C4-2B (cell line): ENCODE results near the gene POLR2L.

ENCODE experiments used
- ZFX ChIP-seq: fragments of 450-650 bp; IDR thresholded peaks from 2 replicates; pipeline ENCODE4 v1.6.1; 2017
- TF ChIP-seq, protein P1 (sequence below): fragments of 450-650 bp; conservative IDR thresholded peaks from 2 replicates; pipeline ENCODE4 v1.5.1; 2017; ENCODE audit warnings: mild to moderate bottlenecking

DNA sequence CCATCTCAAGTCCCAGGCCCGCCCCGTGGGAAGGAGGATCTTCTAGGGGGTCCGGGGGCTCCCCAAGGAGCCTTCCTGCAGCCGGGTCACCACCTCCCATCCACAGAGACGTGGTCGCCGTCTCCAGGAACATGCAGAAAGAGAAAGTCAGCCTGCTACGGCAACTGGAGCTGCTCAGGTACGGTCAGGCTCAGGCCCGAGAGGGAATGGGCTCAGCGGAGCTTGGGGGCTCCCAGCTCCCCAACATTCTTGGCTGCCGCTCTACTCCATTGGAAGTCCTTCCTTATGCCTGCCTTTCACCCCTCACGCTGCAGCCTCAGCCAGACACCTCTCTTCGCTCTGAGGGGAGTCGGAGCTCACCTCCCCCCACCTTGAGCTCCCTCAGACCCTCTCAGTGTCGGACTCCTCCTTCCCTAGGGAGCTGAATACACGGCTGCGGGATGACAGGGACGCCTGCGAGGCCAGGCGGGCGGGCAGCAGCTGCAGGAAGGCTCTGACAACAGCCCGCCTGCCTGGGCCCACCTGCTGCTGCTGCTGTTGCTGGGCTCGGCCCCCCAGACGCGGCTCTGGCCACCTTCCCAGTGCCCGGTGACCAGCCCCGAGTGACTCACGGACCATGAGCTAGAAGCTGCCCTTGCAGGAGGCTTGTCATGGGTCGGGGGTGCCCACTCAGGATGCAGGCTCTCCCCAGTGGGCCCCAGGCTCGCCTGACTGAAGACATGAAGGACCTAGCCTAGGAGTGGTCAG is 11.0 kb downstream of the POLR2L start:
- TF ChIP-seq, protein P1, sequence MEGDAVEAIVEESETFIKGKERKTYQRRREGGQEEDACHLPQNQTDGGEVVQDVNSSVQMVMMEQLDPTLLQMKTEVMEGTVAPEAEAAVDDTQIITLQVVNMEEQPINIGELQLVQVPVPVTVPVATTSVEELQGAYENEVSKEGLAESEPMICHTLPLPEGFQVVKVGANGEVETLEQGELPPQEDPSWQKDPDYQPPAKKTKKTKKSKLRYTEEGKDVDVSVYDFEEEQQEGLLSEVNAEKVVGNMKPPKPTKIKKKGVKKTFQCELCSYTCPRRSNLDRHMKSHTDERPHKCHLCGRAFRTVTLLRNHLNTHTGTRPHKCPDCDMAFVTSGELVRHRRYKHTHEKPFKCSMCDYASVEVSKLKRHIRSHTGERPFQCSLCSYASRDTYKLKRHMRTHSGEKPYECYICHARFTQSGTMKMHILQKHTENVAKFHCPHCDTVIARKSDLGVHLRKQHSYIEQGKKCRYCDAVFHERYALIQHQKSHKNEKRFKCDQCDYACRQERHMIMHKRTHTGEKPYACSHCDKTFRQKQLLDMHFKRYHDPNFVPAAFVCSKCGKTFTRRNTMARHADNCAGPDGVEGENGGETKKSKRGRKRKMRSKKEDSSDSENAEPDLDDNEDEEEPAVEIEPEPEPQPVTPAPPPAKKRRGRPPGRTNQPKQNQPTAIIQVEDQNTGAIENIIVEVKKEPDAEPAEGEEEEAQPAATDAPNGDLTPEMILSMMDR, result no peak
- TF ChIP-seq ZFX, result no peak
